Gastroesophageal sphincter (tissue), 4 donors: ENCODE data around the gene MORN5. TPM values are rescaled to one million over a fixed set of nuclear protein-coding genes. Genes with fewer than 3 reads are reported as not detected.

Experiments used
- ATAC-seq: fragments of 150-250 bp; one replicate; pipeline ENCODE4 v1.9.1; 2016; ENCODE audit warnings: mild to moderate bottlenecking, moderate library complexity
- H3K27ac ChIP-seq, 4 donors: fragments of 200-600 bp; sonication (generic) in 3 of 4; 1 replicate in 3 of 4; 2 replicates in 1 of 4; pipeline ENCODE4 v1.5.1; 2016 to 2019
- H3K27me3 ChIP-seq: fragments of 200-600 bp; sonication (generic); one replicate; pipeline ENCODE4 v1.5.1; 2019
- H3K36me3 ChIP-seq, 2 donors: fragments of 200-600 bp; sonication (generic); one replicate each; pipeline ENCODE4 v1.5.1; 2019; ENCODE audit warnings: control low read depth in 1 of 2
- H3K4me1 ChIP-seq, 3 donors: fragments of 200-600 bp; sonication (generic); 1 replicate in 2 of 3; 2 replicates in 1 of 3; pipeline ENCODE4 v1.5.1; 2016 to 2019; ENCODE audit warnings: control low read depth in 2 of 3
- H3K4me3 ChIP-seq, 2 donors: fragments of 200-600 bp; sonication (generic); one replicate each; pipeline ENCODE4 v1.5.1; 2019; ENCODE audit warnings: mild to moderate bottlenecking in 1 of 2, moderate library complexity in 1 of 2
- H3K9me3 ChIP-seq, 3 donors: fragments of 200-600 bp; sonication (generic); one replicate each; pipeline ENCODE4 v1.5.1; 2017 to 2019; ENCODE audit warnings: control low read depth in 2 of 3
- CTCF ChIP-seq, 4 experiments: fragments of 200-600 bp in 2 of 4; fragments of 450-650 bp in 2 of 4; sonication (generic) in 1 of 4; IDR thresholded peaks; one replicate each; pipeline ENCODE4 v1.5.1; 2017 to 2019; ENCODE audit warnings: antibody characterized with exemption in 4 of 4, mild to moderate bottlenecking in 2 of 4, moderate library complexity in 2 of 4
- EP300 ChIP-seq: sonication (generic); formaldehyde crosslinking; IDR thresholded peaks from one replicate; pipeline ENCODE4 v1.6.1; 2017; ENCODE audit warnings: antibody characterized with exemption, mild to moderate bottlenecking
- POLR2A ChIP-seq, 2 donors: fragments of 450-650 bp; IDR thresholded peaks; one replicate each; pipeline ENCODE4 v1.6.1; 2017; ENCODE audit warnings: antibody characterized with exemption in 2 of 2, mild to moderate bottlenecking in 2 of 2, moderate library complexity in 1 of 2
- POLR2AphosphoS5 ChIP-seq: sonication (generic); formaldehyde crosslinking; IDR thresholded peaks from one replicate; pipeline ENCODE4 v1.6.1; 2017; ENCODE audit warnings: antibody characterized with exemption
- WGBS, 2 donors: methylation state at CpG; one replicate each; pipeline ENCODE4 v1.1.5; 2018; ENCODE audit warnings: low coverage in 1 of 2; 5-methylcytosine and 5-hydroxymethylcytosine counted together
- total RNA-seq, 4 donors: library from RNA; depleted of rRNA; stranded (reverse); fragments of >200 nt; gene quantifications; one replicate each; pipeline ENCODE4 v1.1.0, GENCODE V29; 2016

Gene MORN5
- total RNA-seq, 4 donors from 2014 or later, result 6.2 TPM; not detected in 3

DNA sequence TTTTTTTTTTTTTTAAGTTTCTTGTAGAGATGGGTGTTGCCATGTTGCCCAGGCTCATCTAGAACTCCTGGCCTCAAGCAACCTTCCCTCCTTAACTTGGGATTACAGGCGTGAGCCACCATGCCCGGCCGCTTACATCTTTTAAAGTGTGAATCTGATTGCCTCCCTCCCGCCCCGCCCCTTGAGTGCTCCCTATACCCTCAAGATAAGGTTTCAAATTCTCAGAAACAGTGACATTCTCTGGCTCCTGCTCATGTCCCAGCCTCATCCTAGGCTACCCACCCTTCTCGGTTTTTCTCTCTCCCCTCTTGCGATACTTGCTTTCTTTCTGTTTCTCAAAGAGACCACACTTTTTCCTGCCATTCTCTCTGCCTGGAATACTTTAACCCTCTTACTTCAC lies 12.4 kb downstream of the MORN5 start:
- TF ChIP-seq EP300 (no peak), CTCF (IDR thresholded peaks at IDR 0.05) (no peak), POLR2A (IDR thresholded peaks at IDR 0.05) (no peak), POLR2AphosphoS5 (no peak)
- Histone ChIP-seq H3K4me3 (no peak overlapping the region), H3K4me1 (no peaks in the 10 kb centered on the region), H3K9me3 (no peaks in the 10 kb centered on the region), H3K27ac (no peak overlapping the region), H3K27me3 (peaks cover 5% of the 10 kb centered on the region), H3K36me3 (no peaks in the 10 kb centered on the region)
- ATAC-seq, result no peak
- WGBS, 2 donors, result 87 to 93% methylated on average over 2 to 4 of the region's 7 CpGs

GRCh38 chr9:122173670-122174069 lies 14.0 kb downstream of the MORN5 start:
- H3K36me3 ChIP-seq, result no peaks in the 10 kb centered on the region
- TF ChIP-seq CTCF (IDR thresholded peaks at IDR 0.05) (no peak), POLR2AphosphoS5 (no peak), EP300 (no peak), POLR2A (IDR thresholded peaks at IDR 0.05) (no peak)

DNA sequence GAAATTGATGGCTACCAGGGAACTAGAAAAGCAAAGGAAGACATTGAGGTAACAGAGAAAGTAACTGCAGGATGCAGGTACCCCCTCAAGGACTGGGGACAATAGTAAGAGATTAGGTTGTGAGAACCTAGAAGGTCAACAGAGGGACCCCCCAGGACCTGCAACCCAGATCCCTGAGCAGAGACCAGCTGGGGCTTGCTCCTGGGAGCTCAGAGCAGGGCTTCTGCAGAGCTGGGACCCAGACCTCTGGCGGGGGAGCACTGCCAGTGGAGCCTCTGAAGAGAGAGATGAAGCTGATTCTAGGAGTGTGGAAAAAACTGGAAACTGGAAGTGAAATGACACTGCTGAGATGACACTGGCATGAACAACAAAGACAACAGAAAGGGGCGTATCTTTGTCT lies 17.2 kb downstream of the MORN5 start:
- no peak for ATAC-seq
- WGBS, 2 donors, result 80% methylated on average over 2 of the region's 2 CpGs; no CpG with 5 or more reads in 1 of the 2 donors

More at GRCh38 chr9:122173670-122174069, 14.0 kb downstream of the MORN5 start:
- Histone ChIP-seq H3K27me3 (peaks cover 5% of the 10 kb centered on the region), H3K4me1 (no peaks in the 10 kb centered on the region), H3K9me3 (no peaks in the 10 kb centered on the region), H3K27ac (no peak overlapping the region), H3K4me3 (no peak overlapping the region)
- no peak for ATAC-seq
- WGBS, 2 donors, result 79% methylated on average over 3 of the region's 3 CpGs; no CpG with 5 or more reads in 1 of the 2 donors

DNA sequence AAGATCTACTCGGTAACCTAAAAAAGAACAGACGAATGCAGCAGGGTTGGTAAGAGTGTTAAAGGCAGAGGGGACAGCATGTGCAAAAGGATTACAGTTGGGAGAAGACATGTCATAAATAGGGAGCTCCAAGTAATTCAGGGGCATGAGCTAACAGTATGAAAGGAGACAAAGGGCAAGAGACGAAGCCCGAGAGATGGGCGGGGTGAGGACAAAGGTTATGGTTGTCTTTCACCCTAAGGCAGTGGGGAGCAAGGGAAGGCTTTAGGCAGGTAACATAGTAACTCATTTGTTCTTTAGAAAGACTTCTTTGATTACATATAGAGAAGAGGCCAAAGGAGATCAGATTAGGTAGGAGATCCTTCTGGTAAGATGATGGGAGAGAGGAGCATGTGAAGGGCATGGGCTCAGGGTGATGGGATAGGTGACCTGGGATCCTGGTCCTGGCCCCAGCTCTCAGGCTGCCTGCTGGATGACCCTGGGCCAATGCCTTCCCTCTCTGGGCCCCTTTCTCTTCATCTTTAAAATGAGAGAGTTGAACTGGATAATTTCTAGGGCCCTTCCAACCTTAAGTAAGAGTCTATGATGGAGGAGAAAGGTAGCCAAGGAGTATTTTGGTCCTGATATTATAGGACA lies 19.5 kb downstream of the MORN5 start:
- Histone ChIP-seq H3K4me3 (no peak overlapping the region), H3K36me3 (no peaks in the 10 kb centered on the region), H3K27me3 (peaks cover 9% of the 10 kb centered on the region), H3K9me3 (no peaks in the 10 kb centered on the region), H3K4me1 (no peaks in the 10 kb centered on the region), H3K27ac (no peak overlapping the region)
- ATAC-seq, result no peak
- 85 to 100% methylated on average over 3 to 5 of the region's 5 CpGs for WGBS, 2 donors
- TF ChIP-seq EP300, result no peak
- no peak for TF ChIP-seq CTCF (IDR thresholded peaks at IDR 0.05)
- no peak for TF ChIP-seq POLR2A (IDR thresholded peaks at IDR 0.05)
- no peak for TF ChIP-seq POLR2AphosphoS5

More for the DNA sequence above, 17.2 kb downstream of the MORN5 start:
- no peaks in the 10 kb centered on the region for H3K4me1 ChIP-seq
- H3K9me3 ChIP-seq, result no peaks in the 10 kb centered on the region
- no peak overlapping the region for H3K27ac ChIP-seq
- no peaks in the 10 kb centered on the region for H3K36me3 ChIP-seq
- H3K27me3 ChIP-seq, result peaks cover 6% of the 10 kb centered on the region
- H3K4me3 ChIP-seq, result no peak overlapping the region
- TF ChIP-seq EP300 (no peak), POLR2AphosphoS5 (no peak), POLR2A (IDR thresholded peaks at IDR 0.05) (no peak), CTCF (IDR thresholded peaks at IDR 0.05) (no peak)

- Histone ChIP-seq H3K27me3 (peaks cover 8% of the 10 kb centered on the region), H3K36me3 (no peaks in the 10 kb centered on the region), H3K4me3 (no peak overlapping the region), H3K9me3 (no peaks in the 10 kb centered on the region), H3K27ac (no peak overlapping the region), H3K4me1 (no peaks in the 10 kb centered on the region)
- no peak for TF ChIP-seq POLR2A (IDR thresholded peaks at IDR 0.05)
- no peak for TF ChIP-seq POLR2AphosphoS5
- no peak for TF ChIP-seq CTCF (IDR thresholded peaks at IDR 0.05)
- no peak for ATAC-seq
- 71% methylated on average over 1 of the region's 2 CpGs; no CpG with 5 or more reads in 1 of the 2 donors for WGBS, 2 donors
Observed at GRCh38 chr9:122179690-122180074, 20.0 kb downstream of the MORN5 start.
